Prostate gland (tissue), 2 donors: Measurements from ENCODE around the gene TMEM266.

Experiments used
- CTCF ChIP-seq, 4 experiments: fragments of 200-600 bp in 2 of 4; fragments of 450-650 bp in 2 of 4; sonication (generic) in 2 of 4; IDR thresholded peaks; 1 replicate in 3 of 4; 2 replicates in 1 of 4; pipeline ENCODE4 v1.5.1; 2016 to 2019; ENCODE audit warnings: antibody characterized with exemption in 4 of 4, mild to moderate bottlenecking in 2 of 4, moderate library complexity in 2 of 4
- POLR2AphosphoS5 ChIP-seq: sonication (generic); formaldehyde crosslinking; IDR thresholded peaks from one replicate; pipeline ENCODE4 v1.6.1; 2017; ENCODE audit warnings: antibody characterized with exemption

GRCh38 chr15:76209523-76209922, 149.7 kb downstream of the TMEM266 start:
- no peak for TF ChIP-seq CTCF (IDR thresholded peaks at IDR 0.05)
- TF ChIP-seq POLR2AphosphoS5 = no peak
